Amygdala (tissue), 56 donors: ENCODE measurements around the gene CHRNA3.

Experiments used
- DNase-seq, 56 donors: peaks; one replicate each; lab custom pipeline; 2025; lab: John Stamatoyannopoulos, UW

Gene CHRNA3

DNA sequence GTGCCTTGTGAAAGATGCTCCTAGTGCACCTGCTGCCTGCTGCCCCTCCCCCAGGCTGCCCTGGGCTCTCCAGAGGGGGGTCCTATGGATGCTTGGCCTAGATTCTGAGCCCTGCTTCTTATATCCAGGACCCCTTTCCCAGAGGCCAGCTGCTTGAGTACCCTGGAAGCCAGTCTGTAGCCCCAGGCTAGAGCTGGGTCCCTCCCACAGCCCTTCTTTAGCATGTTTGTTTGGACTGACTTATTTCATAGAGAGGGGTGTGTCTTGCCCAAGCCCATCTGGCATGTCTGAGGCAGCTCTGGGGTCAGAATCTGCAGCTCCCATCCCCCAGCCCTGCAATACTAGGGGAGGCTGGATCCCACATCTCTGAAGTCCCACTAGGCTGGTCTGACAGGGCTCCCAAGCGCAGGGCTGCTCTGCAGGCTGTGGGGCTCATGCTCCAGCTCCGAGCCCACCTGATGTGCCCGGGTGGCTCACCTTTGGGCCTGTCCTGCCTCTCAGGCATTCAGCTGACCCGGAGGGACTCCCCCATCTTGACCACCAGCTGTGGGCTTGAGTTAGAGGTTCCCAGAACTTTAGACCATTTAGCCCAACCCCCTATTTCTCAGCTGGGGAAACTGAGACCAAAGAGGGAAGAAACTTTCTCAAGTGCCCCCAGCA lies 17.1 kb upstream of the CHRNA3 start:
- DNase-seq, result no peak

DNA sequence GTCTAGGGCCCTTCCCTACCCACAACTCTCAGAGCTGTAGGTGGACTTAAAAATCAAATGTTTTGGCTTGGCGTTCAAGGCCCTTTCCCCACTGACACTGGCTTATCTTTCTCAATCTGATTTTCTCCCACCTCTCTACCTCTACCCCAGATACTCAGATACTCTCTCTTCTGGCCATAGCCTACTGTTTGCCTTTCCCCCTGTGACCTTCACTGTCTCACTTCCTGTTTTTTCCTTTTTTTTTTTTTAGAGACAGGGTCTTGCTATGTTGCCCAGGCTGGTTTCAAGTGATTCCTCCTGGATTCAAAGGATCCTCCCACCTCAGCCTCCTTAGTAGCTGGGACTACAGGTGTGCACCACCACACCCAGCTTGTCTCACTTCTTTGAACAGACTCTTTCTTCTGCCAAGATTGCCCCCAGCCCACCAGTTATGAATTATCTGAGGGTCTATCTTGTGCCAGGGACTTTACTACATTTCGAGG lies 15.6 kb upstream of the CHRNA3 start:
- no peak for DNase-seq

DNA sequence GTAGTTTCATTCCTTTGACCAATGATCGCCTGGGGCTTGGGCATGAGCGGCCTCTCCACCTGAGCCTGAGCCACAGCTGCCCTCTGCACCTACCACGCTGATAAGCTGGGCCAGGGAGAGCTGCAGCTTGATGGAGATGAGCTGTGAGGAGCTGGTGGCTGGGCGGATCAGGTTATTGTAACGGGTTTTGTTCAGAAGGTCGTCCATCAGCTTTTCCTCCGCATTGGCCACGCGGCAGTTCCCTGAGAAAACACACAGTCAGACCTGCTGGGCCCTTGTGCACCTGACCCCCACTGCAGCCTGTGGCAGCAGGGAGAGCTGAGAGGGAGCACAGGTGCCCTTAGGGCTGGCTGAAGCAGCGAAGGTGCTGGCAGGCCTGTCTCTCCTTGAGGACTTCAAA lies 14.6 kb upstream of the CHRNA3 start:
- DNase-seq, result no peak

DNA sequence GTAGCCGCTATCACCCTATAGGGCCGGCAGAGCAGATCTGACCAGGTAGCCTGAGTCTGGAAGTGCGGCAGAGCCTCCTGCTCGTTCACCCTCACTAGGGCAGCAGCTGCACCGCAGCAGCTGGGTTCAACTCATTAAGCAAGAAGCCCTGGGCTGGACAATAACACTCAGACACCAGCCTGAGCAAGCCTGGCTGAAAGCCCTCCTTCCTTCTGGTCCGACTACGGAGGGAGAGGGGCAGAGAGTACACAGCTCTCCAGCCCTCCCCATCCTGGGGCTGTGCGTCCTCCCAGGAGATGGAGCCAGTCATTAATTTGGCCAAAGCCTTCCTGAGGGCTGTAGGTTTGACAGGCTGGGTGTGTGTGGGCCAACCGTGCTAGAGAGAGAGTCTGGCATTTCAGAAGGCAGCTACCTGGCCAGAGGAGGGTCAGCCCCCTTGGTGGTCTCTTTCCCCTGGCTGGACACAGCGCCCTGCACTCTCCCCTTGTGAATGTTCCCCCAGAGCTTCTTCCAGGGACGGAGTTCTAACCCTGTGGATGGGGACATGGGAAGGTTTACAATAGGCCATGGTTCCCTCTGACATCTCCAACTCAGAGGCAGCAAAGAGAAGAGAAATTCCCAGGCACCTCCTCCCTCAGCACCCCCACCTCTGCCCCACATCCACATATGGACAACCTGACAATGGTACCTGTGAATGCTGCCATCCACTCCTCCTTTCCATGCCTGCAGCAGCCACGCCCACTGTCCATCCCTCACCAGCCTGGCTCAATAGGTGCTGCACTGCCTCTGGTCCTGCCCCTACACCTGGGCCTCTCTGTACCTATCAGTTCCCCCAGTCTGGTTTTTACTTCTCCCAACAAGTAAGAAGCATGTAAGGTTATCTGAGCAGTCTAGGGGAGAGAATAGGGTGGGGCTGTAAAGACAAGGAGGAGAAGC lies 13.7 kb upstream of the CHRNA3 start:
- DNase-seq, result no peak

DNA sequence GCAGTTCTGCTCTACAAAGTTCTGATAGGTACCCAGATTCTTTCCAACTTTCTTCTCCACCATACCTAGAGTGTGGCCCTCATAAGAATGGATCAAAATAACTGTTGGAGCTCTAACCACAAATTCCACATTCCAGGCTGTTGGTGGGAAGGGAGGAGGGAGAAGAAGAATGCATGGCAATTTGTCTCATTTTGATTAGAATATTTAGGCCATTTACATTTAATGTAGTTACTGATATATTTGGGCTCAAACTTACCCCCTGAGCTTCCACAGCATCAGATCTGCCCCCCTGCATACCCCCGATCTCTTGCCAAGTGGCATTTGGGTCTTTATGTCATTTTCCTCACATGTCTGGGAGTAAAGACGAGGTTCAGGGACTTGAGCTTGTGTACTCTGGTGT lies 12.6 kb upstream of the CHRNA3 start:
- DNase-seq, result no peak

DNA sequence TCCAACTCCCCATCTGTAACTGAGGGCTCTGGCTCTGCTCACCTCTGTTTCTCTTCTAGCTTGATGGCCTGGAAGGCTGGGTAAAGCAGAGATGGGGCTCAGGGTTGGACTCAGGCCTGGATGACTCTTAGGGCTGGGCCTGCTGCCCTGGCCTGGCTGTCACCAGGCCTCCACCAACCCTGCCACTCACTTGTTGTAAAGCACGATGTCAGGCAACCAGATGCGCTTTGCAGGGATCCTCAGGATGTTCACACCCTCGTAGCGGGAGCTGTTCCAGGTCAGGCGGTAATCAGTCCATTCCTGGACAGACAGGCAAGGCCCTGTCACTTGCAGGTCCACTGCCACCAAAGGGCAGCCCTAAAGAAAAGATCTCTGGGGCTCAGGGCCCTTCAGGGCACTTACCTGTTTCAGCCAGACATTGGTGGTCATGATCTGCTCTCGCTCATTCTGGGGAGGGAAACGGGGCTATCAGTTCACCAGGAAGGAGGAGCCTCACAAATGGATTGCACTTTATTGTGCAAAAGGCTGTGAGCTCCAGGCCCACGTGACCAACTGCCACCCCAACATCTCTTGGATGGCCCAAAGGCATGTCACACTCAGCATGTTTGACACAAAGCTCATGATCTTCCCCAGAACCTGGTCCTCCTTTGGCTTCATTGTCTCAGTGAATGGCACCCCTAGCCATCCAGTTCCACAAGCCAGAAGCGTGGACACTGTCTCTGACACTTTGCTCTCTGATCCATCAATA lies 10.3 kb upstream of the CHRNA3 start:
- no peak for DNase-seq

DNA sequence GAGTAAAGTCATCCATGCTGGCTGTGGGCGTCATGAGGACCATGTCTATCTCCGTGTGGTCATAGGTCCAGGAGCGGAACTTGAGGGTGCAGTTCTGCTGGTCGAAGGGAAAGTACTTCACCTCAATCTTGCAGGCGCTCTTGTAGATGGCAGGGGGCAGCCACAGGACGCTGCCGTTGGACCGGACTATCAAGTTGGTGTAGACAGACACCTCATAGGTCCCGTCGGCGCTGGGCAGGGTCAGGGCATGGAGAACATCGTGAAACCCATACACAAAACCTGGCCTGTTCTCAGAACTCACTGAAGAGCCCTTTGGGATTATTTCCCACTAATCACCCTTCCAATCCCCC lies 8.9 kb upstream of the CHRNA3 start:
- no peak for DNase-seq

DNA sequence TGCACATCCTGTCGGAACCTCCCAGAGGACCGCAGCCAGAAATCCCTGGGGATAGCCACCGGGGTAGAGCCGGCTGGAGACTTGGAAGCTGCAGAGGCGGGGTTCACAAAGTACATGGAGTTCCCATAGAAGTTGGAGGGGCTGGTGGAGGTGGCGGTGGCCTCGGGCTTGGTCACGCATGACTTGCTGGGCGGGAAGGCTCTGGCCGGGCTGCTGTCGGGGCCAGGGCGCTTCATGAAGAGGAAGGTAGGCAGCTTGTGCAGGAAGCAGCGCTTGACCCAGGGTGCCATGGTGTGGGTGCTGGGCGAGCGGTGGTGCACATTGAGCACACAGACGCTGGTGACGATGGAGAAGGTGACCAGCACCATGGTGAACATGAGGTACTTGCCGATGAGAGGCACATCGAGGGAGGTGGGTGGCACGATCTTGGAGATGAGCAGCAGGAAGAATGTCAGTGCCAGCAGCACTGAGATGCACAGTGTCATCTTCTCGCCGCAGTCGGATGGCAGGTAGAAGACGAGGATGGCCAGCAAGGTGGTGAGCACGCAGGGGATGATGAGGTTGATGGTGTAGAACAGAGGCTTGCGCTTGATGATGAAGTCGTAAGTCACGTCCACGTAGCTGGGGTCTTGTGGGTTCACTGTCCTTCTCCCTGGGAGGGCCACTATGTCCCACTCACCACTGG lies 8.4 kb upstream of the CHRNA3 start:
- no peak for DNase-seq

DNA sequence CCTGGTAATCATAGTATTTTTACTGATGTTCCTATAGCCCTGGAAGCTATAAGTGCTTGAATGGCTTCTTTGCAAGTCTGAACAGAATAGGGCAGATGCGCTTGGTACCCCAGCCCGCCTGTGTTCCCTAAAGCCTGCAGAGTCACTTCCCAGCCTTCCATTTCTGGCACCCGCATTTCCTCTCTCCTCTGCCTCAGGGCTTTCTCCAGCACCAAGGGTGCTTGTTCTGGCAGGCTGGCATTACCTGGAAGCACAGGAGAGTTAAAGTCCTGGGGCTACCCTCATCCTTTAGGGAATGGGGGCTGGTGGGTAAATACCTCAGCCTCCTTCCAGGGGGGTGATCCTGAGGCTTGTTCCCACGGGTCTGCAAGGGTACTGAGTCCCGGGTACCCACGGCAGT lies 7.4 kb upstream of the CHRNA3 start:
- no peak for DNase-seq

DNA sequence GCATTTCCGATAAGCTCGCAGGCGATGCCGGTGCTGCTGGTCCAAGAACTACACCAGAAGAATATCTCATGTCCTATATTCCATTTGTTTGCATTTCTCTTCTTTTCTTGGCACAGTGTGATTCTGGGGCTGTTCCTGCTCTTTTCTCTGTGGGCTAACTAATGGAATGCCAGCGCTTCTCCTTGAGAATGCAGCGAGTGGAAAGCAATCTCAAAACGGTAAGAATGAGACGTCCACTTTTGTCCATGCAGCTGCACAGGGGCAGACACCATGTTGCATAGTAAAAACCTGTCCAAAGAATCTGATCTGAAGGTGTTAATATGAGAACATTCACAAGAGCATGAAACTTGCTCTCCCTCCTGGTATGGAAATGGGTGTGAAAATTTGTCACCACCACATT lies 6.6 kb upstream of the CHRNA3 start:
- no peak for DNase-seq

DNA sequence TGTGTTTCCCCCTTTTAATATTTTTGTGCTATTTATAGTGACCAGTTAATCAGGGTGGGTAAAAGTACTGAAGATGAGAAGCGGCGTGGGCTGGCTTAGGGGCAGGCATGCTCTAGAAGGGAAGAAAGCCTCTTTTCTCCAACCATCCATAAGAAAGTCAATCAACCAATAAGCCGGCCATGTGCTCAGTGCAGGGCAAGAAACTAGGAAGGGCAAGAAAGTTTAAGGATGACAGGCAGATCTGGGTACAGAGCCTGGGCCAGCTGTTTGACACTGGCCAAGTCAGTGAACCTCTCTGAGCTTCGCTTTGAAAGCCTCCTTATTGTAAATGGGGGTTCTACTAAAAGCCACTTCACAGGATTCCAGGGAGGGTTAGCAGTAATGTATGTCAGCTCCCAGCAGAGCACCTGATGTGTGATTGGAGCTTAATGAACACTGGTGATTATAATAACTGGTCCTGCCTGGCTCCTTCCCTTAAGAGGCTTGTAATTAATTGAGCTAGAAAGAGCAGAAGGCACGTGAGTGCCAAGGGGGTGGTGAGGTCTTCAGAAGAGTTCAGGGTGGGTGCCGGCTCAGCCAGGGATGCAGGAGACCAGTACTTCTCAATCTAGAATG lies 5.7 kb upstream of the CHRNA3 start:
- no peak for DNase-seq

DNA sequence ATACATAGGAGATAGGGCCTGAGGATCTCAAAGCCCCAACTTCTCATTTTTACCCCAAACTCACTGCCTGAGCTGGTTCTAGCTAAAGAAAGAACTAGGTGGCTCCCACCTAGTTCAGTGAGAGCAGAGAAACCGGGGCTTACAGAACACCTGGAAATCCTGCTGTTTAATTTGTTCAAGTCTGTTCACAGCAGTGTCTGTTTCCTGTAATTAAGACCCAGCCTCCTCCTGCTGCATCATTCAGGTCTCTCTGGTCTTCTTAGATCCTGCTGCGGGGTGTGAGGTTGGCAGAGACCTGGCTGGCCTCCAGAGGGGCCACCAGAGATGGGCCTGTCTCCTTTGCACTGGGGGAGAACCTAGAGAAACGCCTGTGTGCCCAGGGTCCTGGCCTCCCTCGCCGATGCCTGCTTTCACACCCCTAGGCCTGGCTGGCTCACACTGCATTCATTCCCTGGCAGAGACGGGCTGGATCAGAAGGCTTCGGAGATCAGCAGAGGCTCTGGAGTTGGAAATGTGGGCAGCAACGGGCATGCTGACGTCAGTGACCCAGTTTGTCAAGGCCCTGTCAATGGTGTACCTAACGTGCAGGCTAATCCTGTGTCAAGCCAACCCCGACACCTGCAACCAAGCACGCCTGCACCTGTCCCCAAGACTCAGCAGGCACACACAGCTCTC lies 4.9 kb upstream of the CHRNA3 start:
- DNase-seq, result no peak

DNA sequence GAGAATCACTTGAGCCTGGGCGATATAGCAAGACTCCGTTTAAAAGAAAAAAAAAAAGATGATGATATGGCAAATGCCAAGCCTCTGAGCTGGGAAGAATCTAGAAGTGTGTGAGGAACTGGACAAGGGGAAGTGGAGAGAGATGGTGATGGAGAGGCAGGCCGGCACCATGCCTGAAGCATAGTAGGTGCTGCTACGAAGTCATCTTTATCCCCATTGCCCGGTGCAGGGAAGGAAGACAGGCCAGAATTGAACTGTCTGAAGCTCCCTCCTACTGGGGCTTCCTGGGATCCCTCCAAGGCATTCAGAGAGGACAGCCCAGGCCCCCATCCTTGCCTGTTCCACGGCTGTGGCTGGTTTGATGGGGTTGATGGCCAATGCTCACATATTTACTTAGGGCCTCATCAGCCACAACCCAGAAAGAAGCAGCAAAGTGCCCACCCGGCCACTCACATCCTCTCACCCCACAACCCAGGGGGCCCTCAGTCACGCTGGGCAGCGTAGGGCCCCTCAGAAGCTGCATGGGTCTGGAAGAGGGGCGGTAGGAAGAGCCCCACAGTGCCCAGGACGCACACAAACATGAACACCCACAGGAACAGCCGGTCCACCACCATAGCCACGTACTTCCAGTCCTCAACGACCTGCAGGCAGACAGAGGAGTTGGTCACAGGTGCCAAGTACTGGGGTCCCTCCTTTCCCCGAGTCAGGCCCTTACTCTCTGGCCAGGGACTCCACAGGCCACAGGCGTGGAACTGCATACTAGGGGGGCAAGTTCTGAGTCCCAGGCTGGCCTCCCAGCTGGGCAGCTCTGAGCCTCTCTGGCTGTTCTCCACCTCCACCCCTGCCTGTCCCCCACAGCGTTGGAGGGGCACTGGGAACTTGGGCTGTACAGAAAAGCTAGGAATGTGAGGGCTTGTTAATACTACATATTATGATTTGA lies 4.1 kb upstream of the CHRNA3 start:
- no peak for DNase-seq

DNA sequence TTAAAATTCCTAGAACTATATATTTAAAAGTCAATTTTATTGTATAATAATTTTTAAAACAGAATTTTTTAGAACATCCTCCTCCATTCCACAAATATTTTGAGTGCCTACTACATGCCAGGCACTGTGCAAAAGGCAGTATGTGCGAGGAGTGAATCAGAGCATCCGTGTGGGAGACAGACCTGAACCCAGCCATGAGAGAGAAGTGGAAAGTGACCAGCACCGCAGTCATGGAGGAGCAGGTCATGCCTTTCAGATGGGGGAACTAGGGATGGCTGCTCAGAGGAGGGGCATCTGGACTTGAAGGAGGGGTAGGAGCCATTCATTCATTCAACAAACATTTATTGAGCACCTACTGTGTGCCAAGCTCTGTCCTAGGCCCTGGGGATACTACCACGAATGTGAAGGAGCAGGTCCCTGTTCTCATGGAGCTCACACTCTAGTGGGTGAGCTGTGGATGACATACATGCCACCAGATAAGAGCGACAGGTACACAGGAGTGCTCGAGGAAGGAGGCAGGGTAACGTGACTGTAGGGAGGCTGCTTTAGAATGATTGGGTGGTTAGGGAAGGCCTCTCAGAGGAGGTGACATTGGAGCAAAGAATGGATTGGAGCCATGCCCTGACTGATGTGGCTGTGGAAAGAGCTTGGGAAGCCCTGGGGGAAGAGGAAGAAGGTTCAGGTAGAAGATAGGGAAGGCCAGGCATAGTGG lies 3.1 kb upstream of the CHRNA3 start:
- no peak for DNase-seq

DNA sequence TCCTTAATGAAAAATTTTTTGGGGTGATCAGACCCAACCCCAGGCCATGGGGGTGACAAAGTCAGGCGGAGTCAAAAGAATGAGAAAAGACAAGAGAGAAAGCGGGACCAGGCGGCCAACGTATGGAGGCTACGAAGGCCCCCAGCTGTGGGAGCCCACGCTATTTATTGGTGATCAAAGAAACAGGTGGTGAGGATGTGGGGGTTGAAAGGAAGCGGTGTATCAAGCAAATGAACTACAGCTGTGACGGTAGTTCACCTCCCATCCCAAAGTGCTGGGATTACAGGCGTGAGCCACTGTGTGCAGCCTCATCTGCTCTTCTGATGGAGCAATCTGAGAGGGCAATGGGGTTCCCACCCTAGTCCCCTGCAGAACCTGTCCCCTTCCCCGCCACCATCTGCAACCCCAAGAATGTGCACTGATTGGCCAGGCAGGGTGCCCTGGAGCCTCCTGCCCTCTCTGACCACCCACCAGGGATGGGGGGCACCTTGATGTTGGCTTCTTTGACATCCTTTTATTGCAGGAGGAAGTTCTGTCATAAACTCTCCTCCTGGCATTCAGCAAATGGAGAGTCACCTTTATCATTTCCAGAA lies 1.1 kb upstream of the CHRNA3 start:
- DNase-seq, result no peak

DNA sequence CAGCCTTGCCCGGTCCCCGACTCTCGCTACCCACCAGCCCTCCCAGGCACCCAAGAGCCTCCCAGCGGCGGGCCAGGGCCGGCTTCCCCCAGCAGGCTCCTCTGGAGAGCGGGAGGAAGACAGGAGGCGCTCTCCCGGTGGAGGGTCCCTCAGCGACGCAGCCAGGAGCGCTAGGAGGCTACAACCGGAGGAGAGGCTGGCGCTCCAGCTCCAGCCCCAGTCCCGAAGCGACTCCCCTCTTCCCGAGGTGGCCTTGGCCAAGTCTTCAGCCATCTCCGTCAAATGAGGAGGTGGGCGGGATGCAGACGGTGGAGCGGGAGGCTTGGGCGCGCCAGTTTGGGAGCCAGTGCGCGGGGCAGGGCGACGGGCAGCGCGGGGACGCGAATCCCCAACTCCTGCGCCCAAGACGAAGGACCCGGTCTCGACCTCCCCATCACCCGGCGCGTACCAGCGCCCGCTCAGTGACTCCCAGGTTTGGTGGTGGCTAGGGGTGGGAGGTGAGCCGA lies 722 bp downstream of the CHRNA3 start:
- DNase-seq, result peak in 1 of 56 donors; percentile 35
